A549 (cell line): Measurements from ENCODE around the gene RAB23.

Source experiments
- CHD4 ChIP-seq: fragments of 200-600 bp; sonication (generic); IDR thresholded peaks from 2 replicates; pipeline ENCODE4 v1.6.1; 2016; ENCODE audit warnings: antibody characterized with exemption, mild to moderate bottlenecking, borderline replicate concordance
- EP300 ChIP-seq, 2 experiments: fragments of >200 bp; sonication (Bioruptor Twin); formaldehyde crosslinking; IDR thresholded peaks; 2 replicates in 1 of 2; 3 replicates in 1 of 2; pipeline ENCODE4 v1.6.1; 2016 to 2017
- MYC ChIP-seq: IDR thresholded peaks from 2 replicates; pipeline ENCODE4 v1.6.1; 2012; ENCODE audit warnings: mild to moderate bottlenecking, inconsistent platforms, low read length, improper control_type of control experiment, borderline replicate concordance
- POLR2A ChIP-seq: IDR thresholded peaks from 2 replicates; pipeline ENCODE4 v1.6.1; 2012; ENCODE audit warnings: mild to moderate bottlenecking, low read length
- RCOR1 ChIP-seq: fragments of 150-350 bp; IDR thresholded peaks from 2 replicates; pipeline ENCODE4 v1.6.1; 2014; ENCODE audit warnings: antibody characterized with exemption, low read length, low read depth
- SMC3 ChIP-seq: fragments of >200 bp; sonication (Bioruptor Twin); formaldehyde crosslinking; IDR thresholded peaks from 3 replicates; pipeline ENCODE4 v1.6.1; 2018; ENCODE audit warnings: inconsistent platforms
- TF ChIP-seq, protein P1 (sequence below): fragments of 200-600 bp; sonication (generic); IDR thresholded peaks from 2 replicates; pipeline ENCODE4 v1.6.1; 2016; ENCODE audit warnings: antibody characterized with exemption, mild to moderate bottlenecking, moderate library complexity
- TF ChIP-seq, protein P2 (sequence below): fragments of >200 bp; sonication (Bioruptor Twin); formaldehyde crosslinking; IDR thresholded peaks from 3 replicates; pipeline ENCODE4 v1.5.1; 2016
- TF ChIP-seq, protein P3 (sequence below): IDR thresholded peaks from 2 replicates; pipeline ENCODE4 v1.6.1; 2012

DNA sequence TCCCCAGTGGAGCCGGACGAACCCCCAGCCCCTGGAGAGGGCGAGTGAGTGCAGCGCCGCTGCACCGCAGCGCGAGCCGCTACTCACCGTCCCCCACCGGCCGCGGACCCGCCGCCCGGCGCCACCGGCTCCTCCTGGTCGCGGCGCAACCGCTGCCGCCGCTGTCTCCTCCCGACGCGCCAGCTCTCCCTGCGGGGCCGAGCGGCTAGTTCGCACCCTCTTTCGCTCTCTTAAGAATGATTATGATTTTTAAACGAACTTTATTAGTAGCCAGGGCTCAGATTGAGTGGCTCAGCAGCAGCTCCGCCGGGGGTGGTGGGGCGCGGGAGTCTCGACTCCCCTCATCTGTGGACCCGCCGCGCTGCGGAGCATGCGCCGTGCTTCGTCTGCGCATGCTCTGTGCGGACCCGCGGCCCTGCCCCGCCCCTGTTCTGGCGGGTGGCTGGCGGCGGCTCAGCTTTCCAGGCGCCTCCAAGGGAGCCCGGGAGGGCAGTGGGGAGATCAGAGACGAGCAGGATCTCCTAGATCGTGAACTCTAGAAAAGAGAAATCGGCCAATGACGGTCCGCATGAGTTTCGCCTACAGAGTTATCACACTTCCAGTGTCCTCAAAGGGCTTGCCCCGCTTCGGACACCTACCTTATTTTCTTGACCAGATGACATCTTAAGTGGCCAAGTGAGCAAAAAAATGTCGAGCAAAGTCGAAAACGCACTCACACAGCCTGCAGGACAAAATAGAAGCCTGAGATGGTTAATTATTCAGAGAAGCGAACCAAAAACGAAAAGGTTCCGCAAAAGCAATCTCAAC lies at the start of gene RAB23:
- TF ChIP-seq, protein P1, sequence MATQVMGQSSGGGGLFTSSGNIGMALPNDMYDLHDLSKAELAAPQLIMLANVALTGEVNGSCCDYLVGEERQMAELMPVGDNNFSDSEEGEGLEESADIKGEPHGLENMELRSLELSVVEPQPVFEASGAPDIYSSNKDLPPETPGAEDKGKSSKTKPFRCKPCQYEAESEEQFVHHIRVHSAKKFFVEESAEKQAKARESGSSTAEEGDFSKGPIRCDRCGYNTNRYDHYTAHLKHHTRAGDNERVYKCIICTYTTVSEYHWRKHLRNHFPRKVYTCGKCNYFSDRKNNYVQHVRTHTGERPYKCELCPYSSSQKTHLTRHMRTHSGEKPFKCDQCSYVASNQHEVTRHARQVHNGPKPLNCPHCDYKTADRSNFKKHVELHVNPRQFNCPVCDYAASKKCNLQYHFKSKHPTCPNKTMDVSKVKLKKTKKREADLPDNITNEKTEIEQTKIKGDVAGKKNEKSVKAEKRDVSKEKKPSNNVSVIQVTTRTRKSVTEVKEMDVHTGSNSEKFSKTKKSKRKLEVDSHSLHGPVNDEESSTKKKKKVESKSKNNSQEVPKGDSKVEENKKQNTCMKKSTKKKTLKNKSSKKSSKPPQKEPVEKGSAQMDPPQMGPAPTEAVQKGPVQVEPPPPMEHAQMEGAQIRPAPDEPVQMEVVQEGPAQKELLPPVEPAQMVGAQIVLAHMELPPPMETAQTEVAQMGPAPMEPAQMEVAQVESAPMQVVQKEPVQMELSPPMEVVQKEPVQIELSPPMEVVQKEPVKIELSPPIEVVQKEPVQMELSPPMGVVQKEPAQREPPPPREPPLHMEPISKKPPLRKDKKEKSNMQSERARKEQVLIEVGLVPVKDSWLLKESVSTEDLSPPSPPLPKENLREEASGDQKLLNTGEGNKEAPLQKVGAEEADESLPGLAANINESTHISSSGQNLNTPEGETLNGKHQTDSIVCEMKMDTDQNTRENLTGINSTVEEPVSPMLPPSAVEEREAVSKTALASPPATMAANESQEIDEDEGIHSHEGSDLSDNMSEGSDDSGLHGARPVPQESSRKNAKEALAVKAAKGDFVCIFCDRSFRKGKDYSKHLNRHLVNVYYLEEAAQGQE: no peak
- TF ChIP-seq, protein P2, sequence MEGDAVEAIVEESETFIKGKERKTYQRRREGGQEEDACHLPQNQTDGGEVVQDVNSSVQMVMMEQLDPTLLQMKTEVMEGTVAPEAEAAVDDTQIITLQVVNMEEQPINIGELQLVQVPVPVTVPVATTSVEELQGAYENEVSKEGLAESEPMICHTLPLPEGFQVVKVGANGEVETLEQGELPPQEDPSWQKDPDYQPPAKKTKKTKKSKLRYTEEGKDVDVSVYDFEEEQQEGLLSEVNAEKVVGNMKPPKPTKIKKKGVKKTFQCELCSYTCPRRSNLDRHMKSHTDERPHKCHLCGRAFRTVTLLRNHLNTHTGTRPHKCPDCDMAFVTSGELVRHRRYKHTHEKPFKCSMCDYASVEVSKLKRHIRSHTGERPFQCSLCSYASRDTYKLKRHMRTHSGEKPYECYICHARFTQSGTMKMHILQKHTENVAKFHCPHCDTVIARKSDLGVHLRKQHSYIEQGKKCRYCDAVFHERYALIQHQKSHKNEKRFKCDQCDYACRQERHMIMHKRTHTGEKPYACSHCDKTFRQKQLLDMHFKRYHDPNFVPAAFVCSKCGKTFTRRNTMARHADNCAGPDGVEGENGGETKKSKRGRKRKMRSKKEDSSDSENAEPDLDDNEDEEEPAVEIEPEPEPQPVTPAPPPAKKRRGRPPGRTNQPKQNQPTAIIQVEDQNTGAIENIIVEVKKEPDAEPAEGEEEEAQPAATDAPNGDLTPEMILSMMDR: no peak
- TF ChIP-seq CHD4 (no peak), POLR2A (peak; percentile 82), SMC3 (no peak), RCOR1 (no peak), MYC (no peak), EP300 (IDR thresholded peaks at IDR 0.05) (no peak)
- TF ChIP-seq, protein P3, sequence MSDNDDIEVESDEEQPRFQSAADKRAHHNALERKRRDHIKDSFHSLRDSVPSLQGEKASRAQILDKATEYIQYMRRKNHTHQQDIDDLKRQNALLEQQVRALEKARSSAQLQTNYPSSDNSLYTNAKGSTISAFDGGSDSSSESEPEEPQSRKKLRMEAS: no peak
